PC-9 (cell line): ENCODE data around the gene PIK3R2. TPM values are rescaled to one million over a fixed set of nuclear protein-coding genes. Genes with fewer than 3 reads are reported as not detected.

Experiments used
- BruUV-seq: library from RNA; stranded (reverse); fragments of 400-500 nt; replicated peaks from 2 replicates; lab custom pipeline; 2021; lab: Mats Ljungman, UMichigan
- CTCF ChIA-PET: fragments of 300-600 bp; sonication (Branson Sonifier 250); formaldehyde crosslinking; loops from one replicate; lab custom pipeline; 2022; ENCODE audit warnings: antibody characterized with exemption; lab: Charles Lee
- POLR2A ChIA-PET: fragments of 300-600 bp; sonication (Branson Sonifier 250); formaldehyde crosslinking; loops from one replicate; lab custom pipeline; 2022; ENCODE audit warnings: antibody characterized with exemption; ENCODE audit not compliant: unreplicated experiment; lab: Charles Lee
- DNase-seq, 2 experiments: peaks; one replicate each; pipeline versions ENCODE4 v3.0.0 to v3.0.0-alpha.2; 2015 to 2022; ENCODE audit warnings: mixed read lengths in 1 of 2
- H2AFZ ChIP-seq: fragments of 200-600 bp; sonication (generic); 2 replicates; pipeline ENCODE4 v1.8.1; 2017; ENCODE audit warnings: antibody characterized with exemption
- H3F3A ChIP-seq: fragments of 200-600 bp; sonication (generic); 2 replicates; pipeline ENCODE4 v1.8.1; 2017; ENCODE audit warnings: antibody characterized with exemption, mild to moderate bottlenecking, low read depth; ENCODE audit not compliant: insufficient read depth
- H3K27ac ChIP-seq: fragments of 200-600 bp; sonication (generic); 2 replicates; pipeline ENCODE4 v1.6.1; 2016; ENCODE audit warnings: mixed run types
- H3K27me3 ChIP-seq: fragments of 200-600 bp; sonication (generic); 2 replicates; pipeline ENCODE4 v1.6.1; 2016; ENCODE audit warnings: low read depth, mixed run types; ENCODE audit not compliant: insufficient read depth
- H3K36me3 ChIP-seq: fragments of 200-600 bp; sonication (generic); 2 replicates; pipeline ENCODE4 v1.6.1; 2016; ENCODE audit warnings: low read depth, mixed run types
- H3K4me1 ChIP-seq: fragments of 200-600 bp; sonication (generic); replicated peaks from 2 replicates; pipeline ENCODE4 v1.6.1; 2016; ENCODE audit warnings: mixed run types; ENCODE audit not compliant: insufficient read depth
- H3K4me2 ChIP-seq: fragments of 200-600 bp; sonication (generic); 2 replicates; pipeline ENCODE4 v1.6.1; 2017; ENCODE audit warnings: mixed run types
- H3K4me3 ChIP-seq: fragments of 200-600 bp; sonication (generic); 2 replicates; pipeline ENCODE4 v1.6.1; 2016; ENCODE audit warnings: mixed run types
- H3K79me2 ChIP-seq: fragments of 200-600 bp; sonication (generic); 2 replicates; pipeline ENCODE4 v1.6.1; 2017; ENCODE audit warnings: low read depth, mixed run types
- H3K9me2 ChIP-seq: fragments of 200-600 bp; sonication (generic); 2 replicates; pipeline ENCODE4 v1.8.1; 2017; ENCODE audit warnings: mild to moderate bottlenecking; ENCODE audit not compliant: insufficient read depth
- H3K9me3 ChIP-seq: fragments of 200-600 bp; sonication (generic); 2 replicates; pipeline ENCODE4 v1.8.1; 2016; ENCODE audit warnings: low read depth; ENCODE audit not compliant: insufficient read depth
- H4K20me1 ChIP-seq: fragments of 200-600 bp; sonication (generic); 2 replicates; pipeline ENCODE4 v1.8.1; 2017; ENCODE audit not compliant: insufficient read depth
- EZH2 ChIP-seq: fragments of 200-600 bp; sonication (generic); IDR thresholded peaks from 2 replicates; pipeline ENCODE4 v1.8.0; 2017; ENCODE audit warnings: antibody characterized with exemption, low read depth
- intact Hi-C: fragments of 100-400 bp; cut with micrococcal nuclease; formaldehyde crosslinking; loops from one replicate; pipeline ENCODE4 v1.10.0; 2022; ENCODE audit not compliant: unreplicated experiment
- total RNA-seq: library from RNA; stranded (reverse); gene quantifications from 2 replicates; pipeline ENCODE4 v1.2.3, GENCODE V29; 2021
- TF ChIP-seq, protein P1 (sequence below): fragments of 200-600 bp; sonication (generic); conservative IDR thresholded peaks from 2 replicates; pipeline ENCODE4 v1.6.1; 2017; ENCODE audit warnings: mixed run types, antibody characterized with exemption, mild to moderate bottlenecking, moderate library complexity

The PIK3R2 gene
- total RNA-seq, 1 experiment from 2014 or later = 61.8 TPM

DNA sequence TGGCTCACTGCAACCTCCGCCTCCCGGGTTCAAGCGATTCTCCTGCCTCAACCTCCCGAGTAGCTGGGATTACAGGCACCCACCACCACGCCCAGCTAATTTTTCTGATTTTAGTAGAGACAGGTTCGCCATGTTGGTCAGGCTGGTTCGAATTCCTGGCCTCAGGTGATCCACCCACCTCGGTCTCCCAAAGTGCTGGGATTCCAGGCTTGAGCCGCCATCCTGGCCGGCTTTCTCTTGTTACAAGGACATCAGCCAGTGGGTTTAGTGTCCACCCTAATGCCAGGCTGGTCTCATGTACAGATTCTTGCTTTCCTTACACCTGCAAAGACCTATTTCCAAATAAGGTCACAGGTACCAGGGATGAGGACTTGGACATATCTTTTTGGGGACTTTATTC, 6.8 kb downstream of the PIK3R2 start:
- H3K9me3 ChIP-seq = no peaks in the 10 kb centered on the region
- no peak overlapping the region for H3K27ac ChIP-seq
- intact Hi-C loops = loop anchor here (5.0 kb wide), 1 partner anchor 153 kb away; the partner anchor contains the start of gene ARRDC2
- DNase-seq = no peak
- no peak overlapping the region for H2AFZ ChIP-seq
- H3K4me3 ChIP-seq = no peak overlapping the region
- H3K36me3 ChIP-seq = peaks cover 21% of the 10 kb centered on the region; the same call in 1 of the 2 replicates
- no peak for TF ChIP-seq EZH2
- TF ChIP-seq, protein P1, sequence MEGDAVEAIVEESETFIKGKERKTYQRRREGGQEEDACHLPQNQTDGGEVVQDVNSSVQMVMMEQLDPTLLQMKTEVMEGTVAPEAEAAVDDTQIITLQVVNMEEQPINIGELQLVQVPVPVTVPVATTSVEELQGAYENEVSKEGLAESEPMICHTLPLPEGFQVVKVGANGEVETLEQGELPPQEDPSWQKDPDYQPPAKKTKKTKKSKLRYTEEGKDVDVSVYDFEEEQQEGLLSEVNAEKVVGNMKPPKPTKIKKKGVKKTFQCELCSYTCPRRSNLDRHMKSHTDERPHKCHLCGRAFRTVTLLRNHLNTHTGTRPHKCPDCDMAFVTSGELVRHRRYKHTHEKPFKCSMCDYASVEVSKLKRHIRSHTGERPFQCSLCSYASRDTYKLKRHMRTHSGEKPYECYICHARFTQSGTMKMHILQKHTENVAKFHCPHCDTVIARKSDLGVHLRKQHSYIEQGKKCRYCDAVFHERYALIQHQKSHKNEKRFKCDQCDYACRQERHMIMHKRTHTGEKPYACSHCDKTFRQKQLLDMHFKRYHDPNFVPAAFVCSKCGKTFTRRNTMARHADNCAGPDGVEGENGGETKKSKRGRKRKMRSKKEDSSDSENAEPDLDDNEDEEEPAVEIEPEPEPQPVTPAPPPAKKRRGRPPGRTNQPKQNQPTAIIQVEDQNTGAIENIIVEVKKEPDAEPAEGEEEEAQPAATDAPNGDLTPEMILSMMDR = no peak
- ChIA-PET CTCF (no interaction called here), POLR2A (no interaction called here)
- no peak overlapping the region for H3K4me2 ChIP-seq
- H4K20me1 ChIP-seq = peaks cover 33% of the 10 kb centered on the region
- no peaks in the 10 kb centered on the region for H3K27me3 ChIP-seq
- H3K4me1 ChIP-seq = peaks cover 4% of the 10 kb centered on the region; the same call in 1 of the 2 replicates
- peaks cover 22% of the 10 kb centered on the region for H3K79me2 ChIP-seq
- H3F3A ChIP-seq = peaks cover 48% of the 10 kb centered on the region
- H3K9me2 ChIP-seq = no peaks in the 10 kb centered on the region
- BruUV-seq = no TSS peak

GRCh38 chr19:18160493-18160970, 7.6 kb downstream of the PIK3R2 start:
- peak overlapping the region; percentile 38; the same call in 1 of the 2 replicates for H3K4me2 ChIP-seq
- ChIA-PET CTCF (interaction anchor here (0.5 to 0.6 kb wide), 4 partner anchors 11 to 429 kb away, joined by 4 to 6 read pairs (median 4); no protein-coding TSS in a partner anchor), POLR2A (interaction anchor here (0.6 kb wide), 1 partner anchor 151 kb away, joined by 4 read pairs; no protein-coding TSS in a partner anchor)
- no peaks in the 10 kb centered on the region for H3K27me3 ChIP-seq
- TF ChIP-seq, protein P1 = peak; percentile 34; the same call in 1 of the 2 replicates
- no peak for TF ChIP-seq EZH2
- H2AFZ ChIP-seq = no peak overlapping the region
- H3K9me3 ChIP-seq = no peaks in the 10 kb centered on the region
- peaks cover 4% of the 10 kb centered on the region; the same call in 1 of the 2 replicates for H3K4me1 ChIP-seq
- peaks cover 22% of the 10 kb centered on the region; the same call in 1 of the 2 replicates for H3K36me3 ChIP-seq
- H3K9me2 ChIP-seq = no peaks in the 10 kb centered on the region
- H3K79me2 ChIP-seq = peaks cover 14% of the 10 kb centered on the region
- no peak overlapping the region for H3K4me3 ChIP-seq
- H3K27ac ChIP-seq = no peak overlapping the region
- H4K20me1 ChIP-seq = peaks cover 26% of the 10 kb centered on the region
- no TSS peak for BruUV-seq
- no peak for DNase-seq
- intact Hi-C loops = no loop called here
- peaks cover 49% of the 10 kb centered on the region for H3F3A ChIP-seq

GRCh38 chr19:18160971-18161635, 8.1 kb downstream of the PIK3R2 start:
- ChIA-PET POLR2A (interaction anchor here (0.5 to 0.6 kb wide), 2 partner anchors 80 to 152 kb away, joined by 4 to 14 read pairs; no protein-coding TSS in a partner anchor), CTCF (interaction anchor here (0.5 to 0.8 kb wide), 5 partner anchors 11 to 429 kb away, joined by 3 to 6 read pairs (median 4); no protein-coding TSS in a partner anchor)
- Histone ChIP-seq H3K36me3 (peaks cover 24% of the 10 kb centered on the region; the same call in 1 of the 2 replicates), H3K27me3 (no peaks in the 10 kb centered on the region), H3K4me3 (no peak overlapping the region), H3K4me1 (peaks cover 4% of the 10 kb centered on the region; the same call in 1 of the 2 replicates), H3K4me2 (peak overlapping the region; percentile 38; the same call in 1 of the 2 replicates), H3K9me2 (no peaks in the 10 kb centered on the region), H3K79me2 (peaks cover 9% of the 10 kb centered on the region), H2AFZ (no peak overlapping the region), H3K27ac (no peak overlapping the region), H3F3A (peaks cover 54% of the 10 kb centered on the region), H3K9me3 (no peaks in the 10 kb centered on the region), H4K20me1 (peaks cover 28% of the 10 kb centered on the region)
- intact Hi-C loops = no loop called here
- no TSS peak for BruUV-seq
- peak in 1 of 2 experiments; percentile 79 for DNase-seq
- no peak for TF ChIP-seq EZH2
- TF ChIP-seq, protein P1 = peak; percentile 25; the same call in 1 of the 2 replicates
